ENCODE measurements around the gene ZNF239. TPM values are rescaled to one million over a fixed set of nuclear protein-coding genes. Genes with fewer than 3 reads are reported as not detected.
"Not testable (repeated sequence)": the region's sequence is repeated elsewhere in the genome, so short reads cannot be mapped to it uniquely, and the experiment has no call there.

Gene ZNF239
- total RNA-seq, 1 donor from 2014 or later: 0.90 TPM

DNA sequence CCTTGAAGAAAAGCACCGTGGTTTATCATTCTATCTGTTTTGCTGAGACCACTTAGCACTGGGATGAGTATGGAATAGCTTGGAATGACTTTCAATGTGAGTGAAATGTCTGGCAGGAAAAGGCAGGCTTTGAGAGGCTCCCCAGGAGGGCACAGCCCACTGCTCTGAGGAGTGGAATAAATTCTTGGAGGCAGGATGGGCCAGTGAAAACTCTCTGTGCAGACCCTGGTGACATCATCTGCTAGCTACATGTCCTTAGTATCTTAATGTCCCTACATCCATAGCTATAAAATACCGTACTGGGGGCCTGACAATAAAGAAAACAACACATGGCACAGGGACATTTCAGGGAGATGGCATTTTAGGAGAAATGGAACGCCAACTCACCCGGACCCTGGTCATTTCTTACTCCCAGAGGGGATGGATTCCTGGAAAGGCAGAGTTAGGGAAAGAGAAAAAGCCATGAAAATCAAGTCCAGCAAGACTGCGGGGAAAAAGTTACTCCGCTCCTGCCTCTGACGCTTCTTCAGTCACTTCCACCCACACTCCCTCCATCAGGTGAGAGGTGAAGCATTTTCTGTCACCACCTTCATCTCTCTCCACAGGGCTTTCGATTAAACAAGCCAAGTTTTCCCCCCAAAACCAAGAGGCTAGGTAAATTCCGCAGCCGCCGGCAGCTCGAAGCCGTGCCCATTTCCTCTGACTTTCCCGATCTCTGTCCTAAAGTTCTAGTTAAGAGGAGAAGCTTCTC, 991 bp downstream of the ZNF239 start:
- no peaks in the 10 kb centered on the region for H3K36me3 Mint-ChIP-seq (ENCODE audit: low read depth, unreplicated experiment)
- no peak for DNase-seq (ENCODE audit: low spot score)
- H3K27me3 Mint-ChIP-seq (ENCODE audit: unreplicated experiment): peaks cover 9% of the 10 kb centered on the region
- peaks cover 3% of the 10 kb centered on the region for H3K4me1 Mint-ChIP-seq (ENCODE audit: unreplicated experiment)
- no peak overlapping the region for H3K27ac Mint-ChIP-seq (ENCODE audit: unreplicated experiment)
- TF ChIP-seq CTCF (IDR thresholded peaks at IDR 0.05; ENCODE audit: unreplicated experiment): no peak
- H3K4me3 Mint-ChIP-seq (ENCODE audit: unreplicated experiment): peak overlapping the region; percentile 88
- no peaks in the 10 kb centered on the region for H3K9me3 Mint-ChIP-seq (ENCODE audit: unreplicated experiment)

DNA sequence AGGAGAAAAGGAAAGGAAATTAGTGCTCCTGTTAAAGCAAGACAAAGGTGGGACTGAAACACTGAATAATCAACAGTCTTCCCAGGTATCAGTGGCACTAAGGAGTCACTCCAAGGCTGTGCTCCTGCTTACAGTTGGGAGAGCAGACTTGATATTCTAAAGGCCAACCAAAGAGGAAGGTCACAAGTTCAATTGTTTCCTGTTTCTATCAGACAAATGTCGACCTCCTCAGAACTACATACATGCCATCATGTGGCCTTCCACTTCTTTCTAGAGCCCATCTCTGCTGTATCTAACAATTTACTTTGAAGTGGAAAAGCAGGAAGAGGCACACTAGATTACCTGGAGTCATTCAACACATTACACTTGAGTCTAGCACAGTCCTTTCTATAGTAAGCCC, 3.4 kb downstream of the ZNF239 start:
- DNase-seq (ENCODE audit: low spot score): no peak
- Mint-ChIP-seq H3K27me3 (ENCODE audit: unreplicated experiment) (peaks cover 7% of the 10 kb centered on the region), H3K27ac (ENCODE audit: unreplicated experiment) (no peak overlapping the region), H3K4me1 (ENCODE audit: unreplicated experiment) (peaks cover 3% of the 10 kb centered on the region), H3K36me3 (ENCODE audit: low read depth, unreplicated experiment) (no peaks in the 10 kb centered on the region), H3K9me3 (ENCODE audit: unreplicated experiment) (no peaks in the 10 kb centered on the region), H3K4me3 (ENCODE audit: unreplicated experiment) (no peak overlapping the region)
- TF ChIP-seq CTCF (IDR thresholded peaks at IDR 0.05; ENCODE audit: unreplicated experiment): no peak

DNA sequence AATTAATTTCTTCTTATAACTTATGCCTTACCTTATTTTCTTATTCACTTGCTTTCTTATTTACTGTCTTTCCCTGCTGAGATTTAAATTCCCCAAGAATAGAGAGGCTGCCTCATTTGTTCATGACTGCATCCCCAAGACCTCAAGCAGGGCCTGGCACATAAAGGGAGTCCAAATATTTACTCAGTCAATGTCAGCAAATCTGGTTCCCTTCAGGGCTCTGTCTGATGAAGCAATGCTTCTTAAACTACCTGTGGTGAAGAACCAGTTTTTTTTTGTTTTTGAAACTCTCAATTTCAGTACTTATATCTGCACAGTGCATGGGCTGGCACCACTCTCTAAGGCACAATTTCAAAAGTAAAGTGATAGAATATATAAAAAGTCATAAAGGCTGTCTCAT, 4.7 kb downstream of the ZNF239 start:
- Mint-ChIP-seq H3K27me3 (ENCODE audit: unreplicated experiment) (peaks cover 2% of the 10 kb centered on the region), H3K4me3 (ENCODE audit: unreplicated experiment) (no peak overlapping the region), H3K9me3 (ENCODE audit: unreplicated experiment) (no peaks in the 10 kb centered on the region), H3K27ac (ENCODE audit: unreplicated experiment) (no peak overlapping the region), H3K36me3 (ENCODE audit: low read depth, unreplicated experiment) (no peaks in the 10 kb centered on the region), H3K4me1 (ENCODE audit: unreplicated experiment) (peaks cover 3% of the 10 kb centered on the region)
- no peak for DNase-seq (ENCODE audit: low spot score)
- TF ChIP-seq CTCF (IDR thresholded peaks at IDR 0.05; ENCODE audit: unreplicated experiment): no peak

DNA sequence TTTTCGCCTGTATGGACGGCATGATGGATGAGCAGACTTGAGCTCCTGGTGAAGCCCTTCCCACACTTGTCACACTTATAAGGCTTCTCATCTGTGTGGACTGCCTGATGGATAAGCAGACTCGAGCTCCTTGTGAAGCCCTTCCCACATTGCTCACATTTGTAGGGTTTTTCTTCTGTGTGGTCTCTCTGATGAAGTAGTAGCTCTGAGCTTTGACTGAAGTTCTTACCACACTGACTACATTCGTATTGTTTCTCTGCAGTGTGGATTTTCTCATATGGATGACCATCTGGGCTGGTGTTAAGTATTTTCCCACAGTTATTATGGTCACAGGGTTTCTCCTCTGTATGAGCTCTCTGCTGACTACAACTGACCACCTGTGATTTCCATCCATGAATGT, 17.2 kb downstream of the ZNF239 start:
- Mint-ChIP-seq H3K9me3 (ENCODE audit: unreplicated experiment) (peaks cover 6% of the 10 kb centered on the region), H3K27ac (ENCODE audit: unreplicated experiment) (no peak overlapping the region), H3K4me1 (ENCODE audit: unreplicated experiment) (peaks cover 23% of the 10 kb centered on the region), H3K36me3 (ENCODE audit: low read depth, unreplicated experiment) (peaks cover 4% of the 10 kb centered on the region), H3K27me3 (ENCODE audit: unreplicated experiment) (peaks cover 1% of the 10 kb centered on the region), H3K4me3 (ENCODE audit: unreplicated experiment) (no peak overlapping the region)
- DNase-seq (ENCODE audit: low spot score): no peak
- TF ChIP-seq CTCF (IDR thresholded peaks at IDR 0.05; ENCODE audit: unreplicated experiment): no peak

DNA sequence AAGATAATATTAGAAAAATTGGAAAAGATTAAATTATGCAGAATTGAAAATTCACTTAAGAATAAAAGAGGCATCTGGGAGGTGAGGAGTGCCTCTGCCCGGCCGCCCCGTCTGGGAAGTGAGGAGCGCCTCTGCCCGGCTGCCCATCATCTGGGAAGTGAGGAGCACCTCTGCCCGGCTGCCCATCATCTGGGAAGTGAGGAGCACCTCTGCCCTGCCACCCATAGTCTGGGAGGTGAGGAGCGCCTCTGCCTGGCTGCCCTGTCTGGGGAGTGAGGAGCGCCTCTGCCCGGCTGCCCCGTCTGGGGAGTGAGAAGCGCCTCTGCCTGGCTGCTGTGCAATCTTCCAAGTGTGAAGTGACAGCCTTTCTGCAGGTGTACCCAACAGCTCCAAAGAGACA, 30.7 kb downstream of the ZNF239 start:
- H3K9me3 Mint-ChIP-seq (ENCODE audit: unreplicated experiment): peaks cover 13% of the 10 kb centered on the region
- not testable (repeated sequence) for H3K4me3 Mint-ChIP-seq (ENCODE audit: unreplicated experiment); H3K36me3 Mint-ChIP-seq (ENCODE audit: low read depth, unreplicated experiment); H3K4me1 Mint-ChIP-seq (ENCODE audit: unreplicated experiment); H3K27me3 Mint-ChIP-seq (ENCODE audit: unreplicated experiment); H3K27ac Mint-ChIP-seq (ENCODE audit: unreplicated experiment); DNase-seq (ENCODE audit: low spot score)

All from endothelial cell (in vitro differentiated cells).